NCI-H2196 treated with DMSO at 0.1 percent for 48 hours (cell line): ENCODE data around the gene DFFA.
"Not testable (repeated sequence)": the region's sequence is repeated elsewhere in the genome, so short reads cannot be mapped to it uniquely, and the experiment has no call there.

Source experiments
- DNase-seq: peaks from one replicate; lab custom pipeline; 2025; ENCODE audit not compliant: unreplicated experiment; lab: John Stamatoyannopoulos, UW

Gene DFFA

DNA sequence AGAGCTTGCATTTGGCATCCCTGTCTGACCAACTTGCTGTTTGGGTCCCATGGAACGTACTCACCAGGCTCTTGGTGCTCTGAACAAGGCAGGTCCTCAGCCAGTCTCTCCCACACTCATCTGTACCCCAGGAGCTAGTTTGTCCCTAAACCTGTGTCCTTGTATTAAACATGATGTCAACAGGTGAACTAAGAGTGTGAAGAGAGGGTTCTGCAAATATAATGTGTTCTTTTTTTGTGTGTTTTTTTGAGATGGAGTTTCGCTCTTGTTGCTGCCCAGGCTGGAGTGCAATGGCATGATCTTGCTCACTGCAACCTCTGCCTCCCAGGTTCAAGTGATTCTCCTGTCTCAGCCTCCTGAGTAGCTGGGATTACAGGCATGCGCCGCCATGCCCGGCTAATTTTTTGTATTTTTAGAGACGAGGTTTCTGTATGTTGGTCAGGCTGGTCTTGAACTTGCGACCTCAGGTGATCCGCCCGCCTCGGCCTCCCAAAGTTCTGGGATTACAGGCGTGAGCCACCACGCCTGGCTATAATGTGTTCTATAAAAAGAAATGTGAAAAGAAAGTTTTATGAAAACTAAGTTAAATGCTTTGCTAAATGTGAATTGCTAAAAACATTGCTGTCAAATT, 33.8 kb upstream of the DFFA start:
- not testable (repeated sequence) for DNase-seq

DNA sequence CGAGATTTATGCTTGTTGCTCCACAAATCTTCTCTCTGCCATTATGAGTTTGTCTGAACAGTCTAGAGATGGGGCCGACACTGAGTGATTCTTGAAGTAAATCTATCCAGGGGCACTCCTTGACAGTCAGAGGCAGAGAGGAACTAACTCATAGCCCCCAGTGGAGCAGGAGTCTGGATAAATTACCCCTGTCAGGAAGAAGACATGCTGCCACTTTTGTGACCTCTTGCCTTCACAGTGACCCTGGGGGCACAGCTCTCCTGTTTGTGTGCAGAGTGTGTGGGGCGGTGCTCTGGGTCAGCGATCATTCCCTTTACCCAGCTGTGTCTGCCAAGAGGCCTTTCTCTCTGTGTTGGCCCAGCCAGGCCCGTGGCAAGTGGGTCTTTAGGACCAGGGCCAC, 31.9 kb upstream of the DFFA start:
- no peak for DNase-seq

DNA sequence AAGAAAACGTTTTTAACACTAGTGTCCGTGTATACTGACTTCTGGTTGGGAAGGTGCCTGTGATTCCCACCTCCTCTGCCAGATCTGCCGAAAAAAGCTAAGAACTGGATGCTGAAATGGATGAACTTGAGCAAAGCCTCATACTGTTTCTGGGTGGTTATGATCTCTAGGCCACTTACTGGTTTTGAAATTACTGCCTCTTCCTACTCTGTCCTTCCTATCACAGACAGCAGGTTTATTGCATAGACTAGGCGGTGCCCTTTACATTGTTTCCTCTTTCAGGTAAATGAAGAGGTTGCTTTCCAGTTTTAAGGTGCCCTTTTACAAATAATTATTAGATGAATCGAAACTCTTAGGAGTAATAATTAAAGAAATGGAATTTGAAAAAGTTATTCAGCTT, 29.9 kb upstream of the DFFA start:
- no peak for DNase-seq

DNA sequence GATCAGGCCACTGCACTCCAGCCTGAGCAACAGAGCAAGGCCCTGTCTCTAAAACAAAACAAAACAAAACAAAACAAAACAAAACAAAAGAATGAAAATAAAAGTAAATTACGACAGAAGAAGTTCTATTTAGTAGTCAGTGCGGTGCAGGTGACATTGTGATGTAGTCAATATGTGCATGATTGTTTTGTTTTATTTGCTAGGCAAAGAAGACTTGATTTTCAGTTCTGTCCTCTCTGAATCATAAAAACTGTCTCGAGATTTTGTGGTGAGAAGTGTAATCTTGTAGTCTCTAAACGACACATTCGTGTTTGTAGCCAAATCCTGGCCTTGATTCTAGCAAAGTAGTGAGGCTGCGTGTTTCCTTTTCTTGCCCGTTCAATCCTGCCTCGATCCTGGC, 25.9 kb upstream of the DFFA start:
- no peak for DNase-seq

DNA sequence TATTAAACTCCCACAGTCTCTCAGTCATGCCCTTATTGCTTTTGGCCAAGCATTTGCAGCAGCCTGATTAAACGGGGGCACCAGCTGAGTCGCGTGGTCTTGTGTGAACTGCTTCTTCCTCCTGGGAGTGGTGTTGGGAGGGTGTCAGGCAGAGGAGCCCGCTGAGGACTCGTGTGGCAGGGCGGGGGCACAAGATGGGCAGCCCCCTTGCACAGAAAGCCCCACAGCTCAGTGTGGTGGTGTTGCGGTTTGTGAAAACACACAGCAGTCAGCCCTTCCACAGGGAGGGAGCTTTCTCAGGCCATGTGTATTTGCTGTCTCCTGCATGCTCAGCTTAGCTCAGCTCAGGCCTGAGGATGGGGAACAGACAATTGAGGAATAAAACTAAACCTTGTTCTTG, 24.8 kb upstream of the DFFA start:
- no peak for DNase-seq

DNA sequence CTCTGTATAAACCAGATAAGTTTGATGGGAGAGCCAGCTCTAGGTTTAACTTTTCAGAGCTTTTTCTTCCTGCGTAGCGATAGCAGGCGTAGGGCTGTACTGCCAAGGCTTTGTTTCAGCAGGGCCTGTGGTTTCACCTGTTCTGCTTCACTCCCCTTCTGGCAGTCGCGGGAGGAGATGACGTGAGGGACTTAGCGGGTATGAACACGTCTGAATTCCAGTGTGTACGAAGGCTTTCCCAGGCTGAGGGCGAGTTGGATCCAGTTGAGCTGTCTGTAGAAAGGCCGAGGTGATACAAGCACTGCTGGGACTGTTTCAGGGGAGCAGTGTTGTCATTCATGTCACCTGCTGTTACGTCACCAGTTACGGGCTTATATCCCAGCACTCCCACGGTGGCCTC, 23.6 kb upstream of the DFFA start:
- no peak for DNase-seq

DNA sequence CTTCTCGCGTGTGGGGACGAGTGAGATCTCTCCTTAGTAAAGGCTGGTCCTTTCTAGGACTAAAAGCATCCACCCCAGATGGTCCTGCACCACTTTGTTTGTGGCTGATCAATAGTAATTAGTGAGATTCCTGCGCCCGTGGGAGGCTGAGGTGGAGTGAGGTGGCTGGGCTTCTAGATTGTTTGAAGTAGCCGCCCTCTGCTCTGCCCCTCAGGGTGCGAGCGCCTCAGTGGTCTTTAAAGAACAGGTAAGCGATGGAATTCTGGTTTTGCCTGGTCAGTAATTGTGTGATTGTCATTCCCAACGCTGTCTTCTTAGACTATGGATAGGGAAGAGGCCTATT, 23.1 kb upstream of the DFFA start:
- no peak for DNase-seq

DNA sequence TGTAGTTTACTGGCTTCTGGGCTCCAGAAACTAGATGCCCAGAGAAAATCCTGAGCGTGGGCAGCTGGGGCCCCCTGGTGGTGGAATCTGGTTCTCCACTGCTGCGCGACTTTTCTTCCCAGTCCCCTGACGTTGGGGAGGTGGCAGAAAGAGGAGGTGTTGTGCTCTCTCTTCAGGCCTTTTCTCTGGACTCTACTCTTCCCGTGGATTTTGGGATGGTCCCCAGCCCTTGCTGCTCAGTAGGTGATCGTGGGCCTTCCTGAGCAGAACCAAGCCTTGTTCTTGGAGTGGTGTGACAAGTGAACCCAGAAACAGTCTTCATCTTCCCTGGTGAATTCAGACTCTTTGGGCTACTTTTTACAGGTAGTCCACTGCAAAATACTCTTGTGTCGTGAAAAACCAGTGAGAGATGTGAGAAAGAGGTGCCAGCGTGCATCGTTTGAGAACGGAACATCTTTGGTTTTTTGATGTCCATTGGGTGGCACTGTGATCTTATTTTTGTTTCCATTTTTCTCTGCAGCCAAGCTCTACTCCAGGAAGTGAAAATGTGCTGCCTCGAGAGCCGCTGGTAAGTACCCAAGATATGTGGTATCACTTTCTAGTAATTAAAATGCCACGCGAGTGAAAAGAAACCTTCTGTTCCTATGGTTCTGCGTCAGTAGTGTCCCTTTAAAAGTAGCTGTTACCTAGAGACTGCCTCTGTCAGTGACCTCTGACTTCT, 22.6 kb upstream of the DFFA start:
- DNase-seq = peak; percentile 76

DNA sequence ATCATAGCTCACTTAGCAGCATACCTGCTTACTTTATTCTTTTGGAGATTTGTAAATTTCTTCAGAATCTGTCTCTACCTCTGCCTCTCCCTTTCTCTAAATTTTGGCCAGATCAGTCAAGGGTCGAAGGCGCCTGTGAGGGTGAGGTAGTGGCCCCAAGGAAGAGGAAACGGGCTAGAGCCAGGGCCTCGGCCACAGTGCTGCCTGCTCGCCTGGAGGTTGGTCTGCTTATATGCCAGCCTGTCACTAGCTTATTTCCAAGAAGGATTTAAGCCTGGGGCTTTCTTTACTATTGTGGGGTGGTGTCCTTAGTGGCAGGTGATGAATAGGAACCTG, 22.1 kb upstream of the DFFA start:
- DNase-seq = no peak

DNA sequence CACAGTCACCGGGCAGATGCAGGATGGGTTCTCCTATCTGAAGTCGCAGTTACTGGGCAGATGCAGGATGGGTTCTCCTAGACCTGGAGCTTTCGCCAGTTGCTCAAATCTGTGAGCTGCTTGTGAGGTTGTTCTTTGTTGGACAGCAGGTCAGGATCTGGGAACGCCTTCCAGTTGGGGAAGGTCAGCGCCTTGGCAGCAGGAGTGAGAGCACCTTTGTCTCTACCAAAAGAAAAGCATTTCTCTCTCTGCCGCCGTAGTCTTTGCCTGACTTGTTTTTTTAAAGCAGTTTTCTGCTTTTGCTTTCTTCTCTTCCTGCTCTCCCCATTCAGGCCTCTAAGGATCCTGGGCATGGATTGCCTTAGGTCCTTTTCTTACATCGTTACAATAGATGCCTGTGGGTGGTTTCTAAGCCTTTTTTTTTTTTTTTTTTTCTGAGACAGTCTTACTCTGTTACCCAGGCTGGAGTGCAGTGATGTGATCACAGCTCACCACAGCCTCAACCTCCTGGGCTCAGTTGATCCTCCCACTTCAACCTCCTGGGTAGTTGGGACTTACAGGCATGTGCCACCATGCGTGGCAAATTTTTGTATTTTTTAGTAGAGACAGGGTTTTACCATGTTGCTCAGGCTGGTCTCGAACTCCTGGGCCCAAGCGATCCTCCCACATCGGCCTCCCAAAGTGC, 18.1 kb upstream of the DFFA start:
- no peak for DNase-seq

DNA sequence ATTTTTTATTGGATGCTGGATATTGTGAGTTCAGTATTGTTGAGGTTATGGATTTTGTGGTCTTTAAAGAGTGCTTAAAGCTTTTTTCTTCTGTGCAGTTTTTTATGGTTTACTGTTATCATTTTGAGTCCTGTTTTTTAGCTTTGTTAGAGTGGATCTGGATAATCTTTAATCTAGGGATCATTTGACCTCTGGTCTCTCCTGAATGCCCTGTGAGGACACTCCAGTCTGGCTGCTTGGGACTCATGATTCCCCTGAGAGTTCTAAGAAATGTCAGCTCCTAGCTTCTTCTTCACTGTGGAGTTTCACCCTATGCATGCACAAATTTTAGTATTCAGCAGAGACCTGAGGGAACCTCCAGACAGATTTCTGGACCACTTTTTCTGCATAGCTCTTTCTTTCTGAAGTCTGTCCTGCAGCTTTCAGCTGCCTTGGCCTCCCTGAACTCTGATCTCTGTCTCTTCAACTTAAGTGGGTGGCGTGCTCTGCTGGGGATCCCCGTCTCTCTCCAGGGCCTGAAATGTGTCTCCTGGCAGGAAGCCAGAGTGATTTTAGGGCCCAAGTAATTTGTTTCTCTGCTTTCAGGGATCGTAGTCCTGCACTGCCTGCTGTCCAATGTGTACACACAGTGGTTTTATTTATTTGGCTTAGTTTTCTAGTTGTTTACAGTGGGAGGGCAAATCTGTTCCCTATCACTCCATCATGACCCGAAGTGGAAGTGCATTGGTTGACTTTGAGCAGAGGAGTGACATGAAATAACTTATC, 17.1 kb upstream of the DFFA start:
- DNase-seq = no peak

DNA sequence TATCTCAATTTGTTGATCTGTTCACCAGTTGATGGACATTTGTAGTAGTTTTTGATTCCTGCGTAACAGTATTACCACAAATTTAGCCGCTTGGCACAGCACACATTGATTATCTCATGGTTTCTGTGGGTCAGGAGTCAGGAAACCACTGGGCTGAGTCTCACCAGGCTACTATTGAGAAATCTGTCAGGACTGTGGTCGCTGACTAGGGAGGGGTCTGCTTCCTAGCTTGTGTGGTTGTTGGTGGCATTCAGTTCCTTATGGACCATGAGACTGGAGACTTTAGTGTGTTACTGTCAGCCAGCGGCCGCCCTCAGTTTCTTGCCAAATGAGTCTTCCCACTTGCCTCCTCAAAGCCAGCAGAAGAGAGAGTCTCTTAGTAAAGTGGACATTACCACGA, 12.2 kb upstream of the DFFA start:
- DNase-seq = no peak

DNA sequence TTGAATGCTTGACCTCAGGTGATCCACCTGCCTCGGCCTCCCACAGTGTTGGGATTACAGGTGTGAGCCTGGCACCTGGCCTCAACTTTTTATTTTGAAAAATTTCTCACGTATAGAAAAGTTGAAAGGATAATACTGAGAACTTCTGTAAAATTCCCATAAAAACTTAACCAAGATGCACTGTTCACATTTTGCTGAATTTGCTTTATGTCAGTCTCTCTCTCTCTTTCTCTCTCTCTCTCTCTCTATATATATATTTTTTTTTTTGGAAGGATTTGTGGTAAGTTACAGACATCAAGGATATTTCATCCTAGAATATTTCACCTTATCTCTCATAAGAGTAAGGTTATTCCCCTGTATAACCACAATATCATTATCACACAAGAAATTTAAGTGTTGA, 8.3 kb upstream of the DFFA start:
- no peak for DNase-seq

DNA sequence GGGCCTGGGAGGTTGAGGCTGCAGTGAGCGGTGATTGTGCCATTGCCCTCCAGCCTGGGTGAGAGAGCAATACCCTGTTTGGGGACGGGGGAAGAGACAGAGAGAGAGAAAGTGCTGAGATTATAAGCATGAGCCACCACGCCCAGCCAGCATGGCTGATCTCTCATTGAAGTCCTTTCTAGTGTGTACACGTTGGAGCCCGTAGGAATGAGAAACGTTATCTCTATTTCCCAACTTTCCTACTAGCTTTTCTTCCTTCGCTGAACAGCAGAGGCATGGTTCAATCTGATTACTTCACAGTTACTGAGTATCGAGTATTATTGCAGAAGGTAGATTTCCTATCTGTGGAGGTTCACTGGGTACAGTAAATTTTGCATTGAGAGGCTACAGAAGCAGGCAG, 7.0 kb upstream of the DFFA start:
- no peak for DNase-seq

DNA sequence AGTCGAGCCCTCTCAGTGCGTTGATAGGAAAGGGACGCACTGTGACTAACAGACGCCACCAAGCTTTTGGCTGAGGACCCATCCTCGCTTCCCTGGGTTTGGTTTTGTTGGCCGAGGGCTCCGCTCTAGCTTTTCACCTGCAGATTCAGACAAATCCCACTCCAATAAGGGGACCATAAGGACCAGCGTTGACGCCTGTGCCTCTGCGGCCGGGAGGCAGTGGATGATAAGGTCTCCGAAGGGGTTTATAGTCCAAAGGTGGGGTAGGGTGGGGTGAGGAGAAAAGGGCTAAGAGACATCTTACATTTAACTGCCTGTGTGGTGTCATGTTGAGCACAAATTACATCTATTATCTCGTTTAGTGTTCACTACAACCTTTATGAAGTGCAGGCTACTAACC, 3.2 kb upstream of the DFFA start:
- no peak for DNase-seq

DNA sequence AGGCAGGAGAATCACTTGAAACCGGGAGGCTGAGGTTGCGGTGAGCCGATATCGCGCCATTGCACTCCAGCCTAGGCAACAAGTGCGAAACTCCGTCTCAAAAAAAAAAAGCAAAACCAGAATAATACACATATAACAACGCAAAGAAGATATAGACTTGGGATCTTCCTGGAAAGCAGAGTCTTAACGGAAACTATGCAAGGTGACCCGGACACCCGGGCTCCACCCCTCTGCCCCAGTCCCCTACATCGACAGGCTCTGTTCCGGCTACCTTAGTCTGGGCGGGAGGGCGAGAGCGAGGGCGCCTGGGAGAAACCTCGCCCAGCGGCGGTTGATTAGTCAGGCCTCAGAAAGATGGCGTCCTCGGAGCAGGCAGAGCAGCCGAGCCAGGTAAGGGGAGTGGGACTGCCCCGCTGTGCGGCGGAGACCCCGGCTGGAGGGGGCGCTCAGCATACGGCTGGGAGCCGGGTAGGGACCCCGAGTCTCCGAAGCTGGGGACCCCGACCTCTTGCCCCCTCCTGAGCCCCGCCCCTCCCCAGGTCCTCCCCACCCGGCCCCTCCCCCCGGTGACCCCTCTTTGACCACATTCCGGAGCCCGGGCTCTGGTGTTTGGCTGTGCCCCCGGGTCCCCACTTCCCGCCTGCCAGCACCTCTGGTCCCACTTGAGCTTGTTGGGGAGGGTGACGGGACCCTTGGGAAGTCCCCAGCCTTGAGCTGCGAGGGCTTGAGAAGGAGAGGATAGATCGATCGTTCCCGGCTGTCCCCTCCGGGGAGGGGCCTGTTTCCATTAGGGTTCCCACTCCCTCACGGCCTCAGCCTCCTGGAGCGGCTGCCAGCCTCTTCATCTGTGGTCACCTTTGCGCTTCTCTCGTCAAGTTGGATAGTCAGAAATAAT, 2.5 kb upstream of the DFFA start, which contains the start of gene PEX14:
TSS of gene PEX14 (plus strand) at position 338 of the 895 bp plus-strand sequence. CDS start at position 355, 17 bp downstream.
- peak; percentile 82 for DNase-seq

DNA sequence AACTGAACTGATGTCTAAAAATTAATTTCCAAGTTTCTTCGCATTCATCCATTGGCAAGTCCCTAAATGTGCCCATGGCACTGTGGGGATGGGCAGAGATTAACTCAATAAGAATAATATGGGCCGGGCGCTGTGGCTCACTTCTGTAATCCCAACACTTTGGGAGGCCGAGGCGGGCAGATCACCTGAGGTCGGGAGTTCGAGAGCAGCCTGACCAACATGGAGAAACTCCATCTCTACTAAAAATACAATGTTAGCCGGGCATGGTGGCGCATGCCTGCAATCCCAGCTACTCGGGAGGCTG, 1.9 kb upstream of the DFFA start:
- DNase-seq = not testable (repeated sequence)

DNA sequence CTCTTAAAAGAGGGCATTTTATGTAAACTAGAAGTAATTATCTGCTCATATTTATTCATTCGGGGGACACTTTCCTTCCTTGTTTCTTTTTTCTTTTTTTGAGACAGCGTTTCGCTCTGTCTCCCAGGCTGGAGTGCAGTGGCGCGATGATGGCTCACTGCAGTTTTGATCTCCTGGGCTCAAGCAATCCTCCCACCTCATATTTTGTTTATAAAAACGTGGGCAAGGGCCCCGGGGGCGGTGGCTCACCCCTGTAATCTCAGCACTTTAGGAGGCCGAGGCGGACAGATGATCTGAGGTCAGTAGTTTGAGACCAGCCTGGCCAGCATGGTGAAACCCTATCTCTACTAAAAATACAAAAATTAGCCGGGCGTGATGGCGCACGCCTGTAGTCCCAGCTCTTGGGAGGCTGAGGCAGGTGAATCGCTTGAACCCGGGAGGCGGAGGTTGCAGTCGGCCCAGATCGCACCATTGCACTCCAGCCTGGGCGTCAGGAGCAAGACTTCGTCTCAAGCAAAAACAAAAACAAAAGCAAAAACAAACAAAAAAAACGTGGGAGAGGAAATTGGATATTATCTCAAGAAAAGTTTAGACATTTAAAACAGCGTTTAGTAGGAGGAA, 926 bp upstream of the DFFA start:
- no peak for DNase-seq

DNA sequence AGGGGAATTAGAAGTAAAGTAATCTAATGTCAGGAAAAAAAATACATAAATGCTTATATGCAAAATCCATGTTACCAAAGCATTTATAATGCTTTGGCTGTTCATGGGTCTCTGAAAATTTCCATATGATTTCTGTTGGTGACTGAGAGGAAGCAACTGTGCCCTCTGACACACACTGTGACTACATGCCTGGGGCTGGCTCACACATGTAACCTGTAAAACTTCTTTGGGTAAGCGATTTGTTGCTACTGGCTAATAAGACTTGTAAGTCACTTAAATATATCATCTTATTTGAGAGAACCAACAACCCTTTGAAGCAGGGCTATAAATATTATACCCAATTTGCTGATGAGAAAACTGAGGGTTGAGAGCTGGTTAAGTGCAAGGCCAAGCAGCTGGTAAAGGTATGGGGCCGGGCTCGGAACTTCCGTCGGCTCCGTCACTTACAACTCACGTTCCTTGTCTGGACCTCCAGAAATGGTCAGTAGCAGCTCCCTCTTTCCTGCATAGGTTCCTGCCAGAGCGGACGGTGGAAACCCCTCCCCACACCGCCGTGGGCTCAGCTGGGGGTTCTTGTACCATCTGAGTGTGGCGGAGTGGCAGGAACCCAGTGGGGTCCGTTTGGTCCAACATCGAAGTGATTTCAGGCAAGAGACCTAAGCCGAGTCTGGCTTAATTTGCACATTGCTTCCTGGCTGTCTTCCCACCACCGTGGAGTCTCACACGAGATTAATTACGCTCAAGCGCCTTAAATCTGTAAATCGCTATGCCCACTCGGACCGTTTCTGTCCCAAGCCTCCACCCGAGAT, 714 bp downstream of the DFFA start:
- no peak for DNase-seq

DNA sequence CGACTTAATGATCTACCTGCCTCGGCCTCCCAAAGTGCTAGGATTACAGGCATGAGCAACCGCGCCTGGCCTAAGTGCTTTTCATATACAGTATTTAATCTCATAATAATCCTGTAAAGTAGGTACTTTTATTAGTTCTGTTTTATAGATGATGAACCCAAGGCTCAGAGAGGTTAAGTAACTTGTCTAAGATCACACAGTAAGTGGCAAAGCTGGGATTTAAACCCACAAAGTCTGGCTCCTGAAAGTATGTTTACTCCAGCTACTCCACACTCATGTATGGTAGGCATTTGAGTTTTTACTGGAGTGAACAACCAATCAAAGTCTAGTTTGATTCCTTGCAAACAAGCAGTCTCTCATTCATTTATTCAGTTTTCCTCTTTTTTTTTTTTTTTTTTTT, 2.3 kb downstream of the DFFA start:
- DNase-seq = no peak
